Hepatocyte (in vitro differentiated cells): ENCODE results near the gene APLP1. TPM values are rescaled to one million over a fixed set of nuclear protein-coding genes. Genes with fewer than 3 reads are reported as not detected.

Experiments used
- DNase-seq: peaks from one replicate; pipeline ENCODE4 v3.0.0-alpha.2; 2016; ENCODE audit warnings: low spot score
- H2AFZ ChIP-seq: fragments of 200-600 bp; sonication (generic); 2 replicates; pipeline ENCODE4 v1.6.0; 2016; ENCODE audit warnings: antibody characterized with exemption, mild to moderate bottlenecking
- H3K27ac ChIP-seq: fragments of 200-600 bp; sonication (generic); 2 replicates; pipeline ENCODE4 v1.5.1; 2016; ENCODE audit warnings: mild to moderate bottlenecking
- H3K27me3 ChIP-seq: fragments of 200-600 bp; sonication (generic); 2 replicates; pipeline ENCODE4 v1.6.1; 2016
- H3K36me3 ChIP-seq: fragments of 200-600 bp; sonication (generic); replicated peaks from 2 replicates; pipeline ENCODE4 v1.5.1; 2016; ENCODE audit warnings: low read depth; ENCODE audit not compliant: insufficient read depth
- H3K4me1 ChIP-seq: fragments of 200-600 bp; sonication (generic); 2 replicates; pipeline ENCODE4 v1.5.1; 2016; ENCODE audit warnings: mild to moderate bottlenecking, moderate library complexity; ENCODE audit not compliant: insufficient read depth
- H3K4me2 ChIP-seq: fragments of 200-600 bp; sonication (generic); 2 replicates; pipeline ENCODE4 v1.6.0; 2016
- H3K4me3 ChIP-seq: fragments of 200-600 bp; sonication (generic); 2 replicates; pipeline ENCODE4 v1.5.1; 2016; ENCODE audit warnings: mild to moderate bottlenecking
- H3K79me2 ChIP-seq: fragments of 200-600 bp; sonication (generic); 2 replicates; pipeline ENCODE4 v1.6.0; 2017; ENCODE audit warnings: mild to moderate bottlenecking
- H3K9me2 ChIP-seq: fragments of 200-600 bp; sonication (generic); replicated peaks from 2 replicates; pipeline ENCODE4 v1.6.0; 2017; ENCODE audit warnings: mild to moderate bottlenecking; ENCODE audit not compliant: insufficient read depth
- H3K9me3 ChIP-seq: fragments of 200-600 bp; sonication (generic); 2 replicates; pipeline ENCODE4 v1.5.1; 2016; ENCODE audit warnings: low read depth, mild to moderate bottlenecking
- H4K20me1 ChIP-seq: fragments of 200-600 bp; sonication (generic); 2 replicates; pipeline ENCODE4 v1.6.0; 2016; ENCODE audit warnings: mild to moderate bottlenecking; ENCODE audit not compliant: insufficient read depth, poor library complexity, severe bottlenecking
- EZH2 ChIP-seq: fragments of 200-600 bp; sonication (generic); IDR thresholded peaks from 2 replicates; pipeline ENCODE4 v1.6.1; 2016; ENCODE audit warnings: antibody characterized with exemption, mild to moderate bottlenecking, borderline replicate concordance
- EZH2phosphoT487 ChIP-seq: fragments of 200-600 bp; sonication (generic); IDR thresholded peaks from one replicate; pipeline ENCODE4 v1.6.1; 2018; ENCODE audit warnings: antibody characterized with exemption, mild to moderate bottlenecking, low read depth, moderate library complexity; ENCODE audit not compliant: unreplicated experiment, severe bottlenecking
- WGBS: methylation state at CpG from one replicate; pipeline ENCODE4 v1.1.6; 2016; ENCODE audit warnings: low lambda C conversion rate; ENCODE audit errors: missing lambda C conversion rate; 5-methylcytosine and 5-hydroxymethylcytosine counted together
- polyA plus RNA-seq: library from polyadenylated mRNA; unstranded; fragments of >200 nt; fragmentation: Nextera tagmentation; extraction: Ambion mirVana; gene quantifications from 2 replicates; pipeline ENCODE4 v1.2.1, GENCODE V29; 2016
- total RNA-seq: library from RNA; depleted of rRNA; stranded (reverse); fragments of >200 nt; gene quantifications from 2 replicates; pipeline ENCODE4 v1.2.3, GENCODE V29; 2014
- TF ChIP-seq, protein P1 (sequence below): fragments of 200-600 bp; sonication (generic); IDR thresholded peaks from 2 replicates; pipeline ENCODE4 v1.5.1; 2016; ENCODE audit warnings: antibody characterized with exemption, mild to moderate bottlenecking; ENCODE audit not compliant: poor library complexity

APLP1 gene
- total and polyA plus RNA-seq, 2 experiments from 2014 or later, result 29.0 to 115 TPM

DNA sequence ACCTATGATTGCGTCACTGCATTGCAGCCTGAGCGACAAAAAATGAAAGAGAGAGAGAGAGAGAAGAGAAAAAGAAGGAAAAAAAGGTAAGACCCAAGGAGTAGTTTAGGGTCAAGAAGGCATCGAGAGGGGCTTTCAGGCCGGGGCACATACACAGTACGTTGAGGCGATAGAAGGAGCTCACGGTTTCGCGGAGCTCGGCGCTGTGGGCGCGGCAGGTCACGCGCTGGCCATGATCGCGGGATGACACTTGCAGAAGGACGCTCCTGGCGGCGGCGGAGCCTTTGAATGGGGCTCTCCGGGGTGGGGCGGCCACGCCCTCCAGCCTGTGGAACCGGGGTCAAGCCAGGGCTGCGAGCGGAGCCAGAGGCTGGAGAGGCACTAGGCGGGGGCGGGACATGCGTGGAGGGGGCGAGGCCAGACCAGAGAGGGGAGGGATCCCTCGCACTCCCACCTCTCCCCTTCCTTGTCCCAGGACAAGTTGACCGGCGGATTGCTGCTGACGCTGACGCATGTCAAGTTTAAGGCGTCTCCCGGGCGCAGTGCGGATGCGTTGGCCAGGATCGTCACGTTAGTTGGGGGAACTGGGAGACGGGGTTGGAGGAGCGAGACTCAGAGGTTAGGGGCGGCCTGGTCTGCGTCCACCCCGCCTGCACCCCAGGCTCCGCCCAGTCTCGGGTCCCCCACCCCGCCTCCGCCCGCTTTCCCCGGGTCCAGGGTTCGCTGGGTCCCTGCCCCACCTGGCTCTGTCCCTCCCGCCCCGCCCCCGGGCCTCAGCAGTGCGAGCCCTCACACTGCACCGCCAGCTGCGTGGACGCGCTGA is 22.9 kb upstream of the APLP1 start:
- H3K9me3 ChIP-seq, result no peaks in the 10 kb centered on the region
- peaks cover 52% of the 10 kb centered on the region for H3K27me3 ChIP-seq
- peak; percentile 68 for DNase-seq
- H3K4me1 ChIP-seq, result peaks cover 15% of the 10 kb centered on the region
- H3K4me2 ChIP-seq, result peak overlapping the region; percentile 86
- no peaks in the 10 kb centered on the region for H3K9me2 ChIP-seq
- no peak for TF ChIP-seq EZH2phosphoT487
- TF ChIP-seq EZH2, result no peak
- TF ChIP-seq, protein P1, sequence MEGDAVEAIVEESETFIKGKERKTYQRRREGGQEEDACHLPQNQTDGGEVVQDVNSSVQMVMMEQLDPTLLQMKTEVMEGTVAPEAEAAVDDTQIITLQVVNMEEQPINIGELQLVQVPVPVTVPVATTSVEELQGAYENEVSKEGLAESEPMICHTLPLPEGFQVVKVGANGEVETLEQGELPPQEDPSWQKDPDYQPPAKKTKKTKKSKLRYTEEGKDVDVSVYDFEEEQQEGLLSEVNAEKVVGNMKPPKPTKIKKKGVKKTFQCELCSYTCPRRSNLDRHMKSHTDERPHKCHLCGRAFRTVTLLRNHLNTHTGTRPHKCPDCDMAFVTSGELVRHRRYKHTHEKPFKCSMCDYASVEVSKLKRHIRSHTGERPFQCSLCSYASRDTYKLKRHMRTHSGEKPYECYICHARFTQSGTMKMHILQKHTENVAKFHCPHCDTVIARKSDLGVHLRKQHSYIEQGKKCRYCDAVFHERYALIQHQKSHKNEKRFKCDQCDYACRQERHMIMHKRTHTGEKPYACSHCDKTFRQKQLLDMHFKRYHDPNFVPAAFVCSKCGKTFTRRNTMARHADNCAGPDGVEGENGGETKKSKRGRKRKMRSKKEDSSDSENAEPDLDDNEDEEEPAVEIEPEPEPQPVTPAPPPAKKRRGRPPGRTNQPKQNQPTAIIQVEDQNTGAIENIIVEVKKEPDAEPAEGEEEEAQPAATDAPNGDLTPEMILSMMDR, result no peak
- H3K4me3 ChIP-seq, result peak overlapping the region; percentile 20
- H2AFZ ChIP-seq, result no peak overlapping the region
- no peak overlapping the region for H3K27ac ChIP-seq
- WGBS, result 10% methylated on average over 43 of the region's 63 CpGs
- H3K36me3 ChIP-seq, result no peaks in the 10 kb centered on the region
- no peaks in the 10 kb centered on the region for H3K79me2 ChIP-seq
- no peaks in the 10 kb centered on the region for H4K20me1 ChIP-seq

DNA sequence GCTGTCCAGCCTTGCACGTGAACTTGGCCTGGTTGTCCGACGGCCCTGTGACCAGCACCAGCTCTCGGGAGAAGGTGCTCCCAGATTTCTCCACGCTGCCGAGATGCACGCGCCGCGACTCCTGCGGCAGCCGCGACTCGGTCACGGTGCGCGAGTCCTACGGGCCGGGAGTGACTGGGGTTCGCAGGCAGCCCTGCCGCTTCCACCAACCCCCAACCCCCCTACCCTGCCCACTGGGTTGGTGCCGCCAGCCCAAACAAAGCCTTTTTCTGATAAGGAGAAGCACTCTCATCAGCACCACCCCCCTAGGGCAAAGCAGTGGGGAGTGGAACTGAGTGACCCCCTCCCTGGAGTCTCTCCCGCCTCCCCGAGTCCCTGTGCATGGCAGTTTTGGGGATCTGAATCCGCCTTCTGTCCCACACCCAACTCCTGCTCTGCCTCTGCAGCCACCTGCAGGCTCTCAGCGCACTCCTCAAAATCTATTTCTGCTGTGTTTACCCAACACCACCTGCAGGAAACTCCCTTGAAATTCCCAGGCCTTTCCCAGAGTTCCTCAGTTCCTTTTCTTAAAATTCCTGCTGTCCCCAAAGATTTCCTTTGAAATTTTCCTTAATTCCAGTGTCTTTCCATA is 22.2 kb upstream of the APLP1 start:
- Histone ChIP-seq H3K9me3 (no peaks in the 10 kb centered on the region), H4K20me1 (no peaks in the 10 kb centered on the region), H3K4me3 (no peak overlapping the region), H3K27ac (no peak overlapping the region), H3K79me2 (no peaks in the 10 kb centered on the region), H3K4me2 (peak overlapping the region; percentile 86), H3K4me1 (peaks cover 15% of the 10 kb centered on the region), H3K9me2 (no peaks in the 10 kb centered on the region), H3K36me3 (no peaks in the 10 kb centered on the region), H3K27me3 (peaks cover 57% of the 10 kb centered on the region), H2AFZ (no peak overlapping the region)
- 3% methylated on average over 26 of the region's 26 CpGs for WGBS
- peak; percentile 23 for DNase-seq
- no peak for TF ChIP-seq EZH2phosphoT487
- no peak for TF ChIP-seq EZH2
- TF ChIP-seq, protein P1, result no peak

DNA sequence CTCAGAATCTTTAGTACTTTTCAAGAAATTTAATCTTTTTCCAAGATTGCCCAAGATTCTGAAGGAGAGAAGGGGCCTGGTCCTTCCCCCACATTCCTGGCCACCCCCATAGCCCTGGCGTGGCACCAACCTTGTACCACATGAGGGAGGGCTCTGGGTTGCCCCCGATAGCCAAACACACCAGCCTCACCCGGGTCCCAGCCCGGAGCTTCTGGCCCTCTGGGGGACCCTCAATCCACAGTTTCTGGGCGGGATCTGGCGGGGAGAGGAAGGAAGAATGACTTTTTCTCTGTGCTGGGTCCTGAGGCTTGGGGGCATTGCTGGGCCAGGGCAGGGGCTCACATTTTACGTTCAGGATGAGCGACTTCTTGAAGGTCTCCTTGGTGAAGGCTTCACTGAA is 20.5 kb upstream of the APLP1 start:
- no peak overlapping the region for H3K27ac ChIP-seq
- no peak overlapping the region for H3K4me2 ChIP-seq
- H3K79me2 ChIP-seq, result no peaks in the 10 kb centered on the region
- DNase-seq, result no peak
- H3K36me3 ChIP-seq, result no peaks in the 10 kb centered on the region
- no peaks in the 10 kb centered on the region for H3K9me3 ChIP-seq
- TF ChIP-seq EZH2phosphoT487, result no peak
- TF ChIP-seq, protein P1, result no peak
- WGBS, result 83% methylated on average over 8 of the region's 8 CpGs
- H3K9me2 ChIP-seq, result no peaks in the 10 kb centered on the region
- no peaks in the 10 kb centered on the region for H4K20me1 ChIP-seq
- no peak overlapping the region for H3K4me3 ChIP-seq
- H3K4me1 ChIP-seq, result peaks cover 15% of the 10 kb centered on the region
- H3K27me3 ChIP-seq, result peaks cover 59% of the 10 kb centered on the region
- H2AFZ ChIP-seq, result no peak overlapping the region
